ENCODE data around the gene TRPM8. TPM values are rescaled to one million over a fixed set of nuclear protein-coding genes. Genes with fewer than 3 reads are reported as not detected.

Gene TRPM8
- total and polyA plus RNA-seq, 2 of the 8 experiments (the other 6 are each of a cell fraction or from before 2014, with no cell fraction given), result 0.18 to 0.54 TPM

DNA sequence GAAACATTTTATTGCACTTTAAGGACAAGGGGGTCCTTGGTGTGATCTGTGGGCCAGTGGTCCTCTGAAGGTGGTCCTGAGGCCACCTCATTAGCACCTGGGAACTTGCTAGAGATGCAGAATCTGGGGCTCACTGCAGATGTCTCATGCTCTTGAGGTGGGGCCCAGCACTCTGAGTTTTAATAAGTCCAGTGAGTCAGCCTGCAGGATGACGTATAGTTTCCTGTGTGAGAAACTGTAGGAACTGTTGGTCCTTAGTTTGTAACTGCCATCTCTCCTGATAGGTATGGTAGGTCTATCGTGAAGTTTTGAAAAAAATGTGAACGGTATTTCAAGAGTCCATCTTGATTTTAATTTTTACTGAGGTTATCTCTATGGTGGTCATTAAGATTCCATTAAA, 2.8 kb downstream of the TRPM8 start:
- Histone ChIP-seq H2BK15ac (ENCODE audit: low read length) (no peak overlapping the region), H3K23ac (ENCODE audit: insufficient read length) (no peak overlapping the region), H3K4me1 (replicated peaks in 1 of 4; ENCODE audit: control insufficient read depth in 3 of 4, insufficient read depth in 4 of 4, low read length in 3 of 4) (peaks cover 0 to 3% (median 1%) of the 10 kb centered on the region in 4 experiments; a peak in 2 of 7 replicates), H2BK20ac (ENCODE audit: low read length) (no peak overlapping the region), H3K36me3 (ENCODE audit: control insufficient read depth in 2 of 4, insufficient read depth in 4 of 4, low read length in 3 of 4) (no peaks in the 10 kb centered on the region), H3K4me2 (ENCODE audit: insufficient read depth in 1 of 2, low read depth in 2 of 2, low read length in 2 of 2) (no peak overlapping the region), H3K79me1 (ENCODE audit: low read depth, low read length) (no peaks in the 10 kb centered on the region), H2BK12ac (ENCODE audit: low read depth, low read length) (no peak overlapping the region; the same call in 1 of the 2 replicates), H3K27me3 (replicated peaks in 1 of 4; ENCODE audit: control insufficient read depth in 3 of 4, extremely low read depth in 1 of 4, insufficient read depth in 3 of 4, low read length in 3 of 4) (no peaks in the 10 kb centered on the region), H2AK5ac (ENCODE audit: low read depth, low read length) (no peak overlapping the region), H3K56ac (replicated peaks; ENCODE audit: insufficient read length, low read depth, low read length) (no peak overlapping the region), H3K14ac (ENCODE audit: insufficient read length) (no peak overlapping the region), H2AFZ (ENCODE audit: low read length) (no peak overlapping the region), H3K9me3 (ENCODE audit: insufficient read depth in 2 of 2, low read depth in 1 of 2, low read length in 1 of 2) (no peaks in the 10 kb centered on the region), H4K20me1 (replicated peaks in 1 of 2; ENCODE audit: control insufficient read depth in 1 of 2, insufficient read depth in 2 of 2, low read length in 2 of 2) (no peaks in the 10 kb centered on the region), H4K5ac (ENCODE audit: insufficient read length, low read depth, low read length) (no peak overlapping the region), H3K4ac (replicated peaks; ENCODE audit: insufficient read length, low read depth, low read length) (no peak overlapping the region), H3K9ac (replicated peaks in 1 of 4; ENCODE audit: extremely low read depth in 1 of 4, low read depth in 3 of 4, low read length in 3 of 4) (no peak overlapping the region), H4K8ac (ENCODE audit: extremely low read depth, insufficient read depth, low read length) (no peak overlapping the region), H3K23me2 (ENCODE audit: low read depth, low read length) (no peaks in the 10 kb centered on the region), H4K91ac (replicated peaks; ENCODE audit: insufficient read length, low read length) (no peak overlapping the region), H3K27ac (ENCODE audit: low read depth, low read length) (no peak overlapping the region), H2BK120ac (replicated peaks; ENCODE audit: low read depth, low read length) (no peak overlapping the region), H2BK5ac (ENCODE audit: low read depth, low read length) (no peak overlapping the region), H3K79me2 (ENCODE audit: control insufficient read depth in 1 of 2, insufficient read depth in 2 of 2, low read length in 2 of 2) (no peaks in the 10 kb centered on the region), H3K4me3 (ENCODE audit: extremely low read depth in 1 of 4, insufficient read depth in 2 of 4, low read depth in 3 of 4, low read length in 4 of 4) (no peak overlapping the region), H3K18ac (ENCODE audit: extremely low read depth, low read length) (no peak overlapping the region)
- FAIRE-seq (no peak), DNase-seq (ENCODE audit: low read depth in 1 of 2, low spot score in 2 of 2) (no peak)
- ChIA-PET POLR2A (ENCODE audit: partially characterized antibody) (no interaction called here), CTCF (ENCODE audit: partially characterized antibody) (no interaction called here)
- TF ChIP-seq KDM5A (IDR thresholded peaks at IDR 0.05; ENCODE audit: low read length) (no peak), CREB1 (IDR thresholded peaks at IDR 0.05) (no peak), MAFK (IDR thresholded peaks at IDR 0.05; ENCODE audit: low read depth, low read length) (no peak), SIRT6 (IDR thresholded peaks at IDR 0.05; ENCODE audit: low read length) (no peak), HDAC6 (IDR thresholded peaks at IDR 0.05; ENCODE audit: low read depth, low read length) (no peak), CHD1 (IDR thresholded peaks at IDR 0.05; ENCODE audit: low read depth, low read length) (no peak), SP4 (IDR thresholded peaks at IDR 0.05; ENCODE audit: low read length) (no peak), JUN (IDR thresholded peaks at IDR 0.05; ENCODE audit: low read depth, low read length) (no peak), BACH1 (IDR thresholded peaks at IDR 0.05; ENCODE audit: low read length) (no peak)
- TF ChIP-seq, protein P1, sequence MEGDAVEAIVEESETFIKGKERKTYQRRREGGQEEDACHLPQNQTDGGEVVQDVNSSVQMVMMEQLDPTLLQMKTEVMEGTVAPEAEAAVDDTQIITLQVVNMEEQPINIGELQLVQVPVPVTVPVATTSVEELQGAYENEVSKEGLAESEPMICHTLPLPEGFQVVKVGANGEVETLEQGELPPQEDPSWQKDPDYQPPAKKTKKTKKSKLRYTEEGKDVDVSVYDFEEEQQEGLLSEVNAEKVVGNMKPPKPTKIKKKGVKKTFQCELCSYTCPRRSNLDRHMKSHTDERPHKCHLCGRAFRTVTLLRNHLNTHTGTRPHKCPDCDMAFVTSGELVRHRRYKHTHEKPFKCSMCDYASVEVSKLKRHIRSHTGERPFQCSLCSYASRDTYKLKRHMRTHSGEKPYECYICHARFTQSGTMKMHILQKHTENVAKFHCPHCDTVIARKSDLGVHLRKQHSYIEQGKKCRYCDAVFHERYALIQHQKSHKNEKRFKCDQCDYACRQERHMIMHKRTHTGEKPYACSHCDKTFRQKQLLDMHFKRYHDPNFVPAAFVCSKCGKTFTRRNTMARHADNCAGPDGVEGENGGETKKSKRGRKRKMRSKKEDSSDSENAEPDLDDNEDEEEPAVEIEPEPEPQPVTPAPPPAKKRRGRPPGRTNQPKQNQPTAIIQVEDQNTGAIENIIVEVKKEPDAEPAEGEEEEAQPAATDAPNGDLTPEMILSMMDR (IDR thresholded peaks at IDR 0.05; ENCODE audit: control extremely low read depth in 1 of 3, insufficient read depth in 1 of 3, low read depth in 1 of 3, low read length in 3 of 3), result no peak
- WGBS, 2 experiments (ENCODE audit: extremely low coverage in 1 of 2, insufficient coverage in 1 of 2, insufficient read length in 1 of 2, insufficient replicate concordance in 2 of 2, low coverage in 1 of 2, low lambda C conversion rate in 2 of 2, missing lambda C conversion rate in 1 of 2), result 91% methylated on average over 3 of the region's 3 CpGs; no CpG with 5 or more reads in 1 of the 2 experiments
